ENCODE measurements around the gene AVP.
"Not testable (repeated sequence)": the region's sequence is repeated elsewhere in the genome, so short reads cannot be mapped to it uniquely, and the experiment has no call there.

The AVP gene, protein sequence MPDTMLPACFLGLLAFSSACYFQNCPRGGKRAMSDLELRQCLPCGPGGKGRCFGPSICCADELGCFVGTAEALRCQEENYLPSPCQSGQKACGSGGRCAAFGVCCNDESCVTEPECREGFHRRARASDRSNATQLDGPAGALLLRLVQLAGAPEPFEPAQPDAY

DNA sequence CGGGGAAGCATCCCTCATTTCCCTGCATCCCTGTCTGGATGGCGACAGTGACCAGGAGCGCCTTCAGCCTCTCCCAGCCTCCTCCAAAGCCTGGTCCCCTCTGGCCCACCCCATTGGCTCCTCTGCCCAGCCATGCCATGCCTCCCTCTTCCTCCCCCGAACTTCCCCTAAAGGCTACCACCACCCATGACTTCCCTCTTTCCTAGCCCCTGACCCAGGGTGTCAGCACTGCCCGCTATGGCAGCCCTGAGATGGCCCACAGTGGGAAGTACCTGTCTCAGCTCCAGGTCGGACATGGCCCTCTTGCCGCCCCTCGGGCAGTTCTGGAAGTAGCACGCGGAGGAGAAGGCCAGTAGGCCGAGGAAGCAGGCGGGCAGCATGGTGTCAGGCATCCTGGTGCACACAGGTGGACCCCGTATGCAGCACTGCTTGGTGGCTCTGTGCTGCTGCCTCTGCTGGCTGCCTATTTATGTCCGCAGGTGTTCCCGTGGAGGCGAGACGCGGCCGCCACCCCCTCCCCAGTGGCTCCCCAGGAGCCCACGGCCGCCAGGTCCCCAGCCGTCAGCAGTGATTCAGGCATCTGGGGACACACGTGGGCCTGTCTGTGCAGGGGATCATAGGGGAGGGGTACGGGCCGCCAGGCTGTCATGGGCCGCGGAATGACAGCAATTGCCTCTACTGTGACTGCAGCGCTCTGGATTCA lies at the start of gene AVP:
TSS of gene AVP (minus strand) at position 442 of the 703 bp plus-strand sequence. CDS start at position 392, 50 bp downstream.
- DNase-seq = no peak

GRCh38 chr20:3134151-3134550 lies 49.6 kb upstream of the AVP start:
- DNase-seq = no peak

DNA sequence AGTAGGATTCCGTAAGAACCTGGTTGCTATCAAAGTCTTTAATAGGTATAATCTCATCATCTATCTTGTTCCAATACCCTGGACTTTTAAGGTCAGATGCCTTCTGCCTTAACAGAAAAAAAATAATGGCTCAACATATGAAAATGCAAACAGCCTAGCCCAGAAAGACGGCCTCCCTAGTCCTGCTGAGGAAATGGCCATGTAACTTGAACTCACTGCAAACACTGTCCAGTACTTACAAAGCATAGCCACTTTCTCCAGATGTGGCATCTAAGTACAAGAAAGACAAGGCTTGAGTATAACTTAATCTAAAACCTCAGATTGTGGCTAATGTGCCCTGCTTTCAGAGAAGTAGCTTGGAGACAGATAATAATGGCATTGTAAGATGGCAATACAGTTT lies 48.6 kb upstream of the AVP start:
- DNase-seq = no peak

DNA sequence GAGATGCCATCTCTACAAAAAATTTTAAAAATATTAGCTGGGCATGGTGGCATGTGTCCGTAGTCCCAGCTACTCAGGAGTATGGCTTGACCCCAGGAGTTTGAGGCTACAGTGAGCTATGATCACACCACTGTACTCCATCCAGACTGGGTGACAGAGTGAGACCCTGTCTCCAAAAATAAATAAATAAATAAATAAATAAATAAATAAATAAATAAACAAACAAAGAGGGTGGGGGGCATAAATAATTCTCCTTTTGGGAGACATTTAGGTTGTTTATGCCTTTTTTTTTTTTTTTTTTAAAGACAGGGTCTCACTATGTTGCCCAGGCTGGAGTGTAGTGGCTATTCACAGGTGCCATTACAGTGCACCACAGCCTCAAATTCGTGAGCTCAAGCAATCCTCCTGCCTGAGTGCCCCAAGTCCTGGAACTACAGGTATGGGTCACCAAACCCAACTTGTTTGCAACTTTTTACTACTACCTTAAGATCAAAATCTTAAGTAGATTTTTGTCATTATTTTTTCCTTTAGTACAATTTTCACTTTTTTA lies 45.6 kb upstream of the AVP start:
- DNase-seq = no peak

DNA sequence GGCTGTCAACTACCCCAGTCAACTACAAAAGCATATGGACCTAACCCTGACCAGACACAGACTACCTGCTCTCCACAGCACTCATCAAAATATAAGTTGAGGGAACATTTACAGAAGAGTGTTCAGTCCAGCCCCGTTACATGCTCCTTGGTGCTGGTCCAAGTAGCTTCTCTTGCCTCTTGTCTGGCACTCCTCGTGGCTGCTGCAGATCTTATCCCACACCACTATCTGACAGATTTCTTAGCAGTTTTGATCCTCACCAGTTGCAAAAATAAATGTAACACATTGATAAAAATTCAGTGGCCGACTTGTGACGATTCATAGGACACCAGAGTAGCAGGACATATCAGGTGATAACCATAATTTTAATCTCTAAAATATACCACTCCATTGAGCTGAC lies 44.6 kb upstream of the AVP start:
- no peak for DNase-seq

DNA sequence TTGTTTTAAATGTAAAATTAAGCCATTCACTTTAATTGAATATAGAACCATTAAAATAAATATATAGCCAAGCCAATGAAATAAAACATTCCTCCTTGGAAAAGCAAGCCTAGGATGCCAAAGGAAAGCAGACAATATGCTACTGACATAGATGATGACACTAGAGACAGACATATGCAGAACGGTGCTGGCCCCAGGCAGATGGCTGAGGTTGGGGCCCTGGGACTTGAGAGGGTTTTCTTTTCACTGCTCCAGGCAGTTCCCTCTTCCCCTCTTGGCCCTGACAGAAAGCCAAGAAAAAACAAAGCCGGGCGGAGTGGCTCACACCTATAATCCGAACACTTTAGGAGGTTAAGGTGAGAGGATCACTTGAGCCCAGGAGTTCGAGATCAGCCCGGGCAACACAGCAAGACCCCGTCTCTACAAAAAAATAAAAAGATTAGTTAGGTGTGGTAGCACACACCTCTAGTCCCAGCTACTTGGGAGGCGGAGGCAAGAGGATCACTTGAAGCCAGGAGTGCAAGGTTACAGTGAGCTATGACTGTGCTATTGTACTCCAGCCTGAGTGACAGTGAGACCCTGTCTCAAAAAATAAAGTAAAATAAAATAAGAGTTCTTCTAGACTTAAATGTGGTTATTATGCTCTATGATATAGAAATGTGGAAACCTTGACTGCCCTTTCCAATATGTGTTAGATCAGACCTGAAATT lies 43.9 kb upstream of the AVP start:
- no peak for DNase-seq

DNA sequence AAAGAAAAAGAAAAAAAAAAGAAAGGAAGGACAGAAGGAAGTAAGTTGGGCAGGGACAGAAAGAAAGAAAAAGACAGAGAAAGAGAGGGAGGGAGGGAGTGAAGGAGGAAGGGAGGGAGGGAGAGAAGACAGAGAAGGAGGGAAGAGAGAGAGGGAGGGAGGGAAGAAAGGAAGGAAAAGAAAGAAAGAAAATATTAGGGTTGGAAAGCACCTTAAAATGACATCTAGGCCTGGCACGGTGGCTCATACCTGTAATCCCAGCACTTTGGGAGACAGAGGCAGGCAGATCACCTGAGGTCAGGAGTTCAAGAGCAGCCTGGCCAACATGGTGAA lies 42.0 kb upstream of the AVP start:
- no peak for DNase-seq

DNA sequence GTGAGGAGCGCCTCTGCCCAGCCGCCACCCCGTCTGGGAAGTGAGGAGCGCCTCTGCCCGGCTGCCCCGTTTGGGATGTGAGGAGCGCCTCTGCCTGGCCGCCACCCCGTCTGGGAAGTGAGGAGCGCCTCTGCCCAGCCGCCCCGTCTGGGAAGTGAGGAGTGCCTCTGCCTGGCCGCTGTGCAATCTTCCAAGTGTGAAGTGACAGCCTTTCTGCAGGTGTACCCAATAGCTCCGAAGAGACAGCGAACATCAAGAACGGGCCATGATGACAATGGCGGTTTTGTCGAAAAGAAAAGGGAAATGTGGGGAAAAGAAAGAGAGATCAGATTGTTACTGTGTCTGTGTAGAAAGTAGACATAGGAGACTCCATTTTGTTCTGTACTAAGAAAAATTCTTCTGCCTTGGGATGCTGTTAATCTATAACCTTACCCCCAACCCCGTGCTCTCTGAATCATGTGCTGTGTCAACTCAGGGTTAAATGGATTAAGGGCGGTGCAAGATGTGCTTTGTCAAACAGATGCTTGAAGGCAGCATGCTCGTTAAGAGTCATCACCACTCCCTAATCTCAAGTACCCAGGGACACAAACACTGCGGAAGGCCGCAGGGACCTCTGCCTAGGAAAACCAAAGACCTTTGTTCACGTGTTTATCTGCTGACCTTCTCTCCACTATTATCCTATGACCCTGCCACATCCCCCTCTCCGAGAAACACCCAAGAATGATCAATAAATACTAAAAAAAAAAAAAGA lies 41.4 kb upstream of the AVP start:
- not testable (repeated sequence) for DNase-seq

DNA sequence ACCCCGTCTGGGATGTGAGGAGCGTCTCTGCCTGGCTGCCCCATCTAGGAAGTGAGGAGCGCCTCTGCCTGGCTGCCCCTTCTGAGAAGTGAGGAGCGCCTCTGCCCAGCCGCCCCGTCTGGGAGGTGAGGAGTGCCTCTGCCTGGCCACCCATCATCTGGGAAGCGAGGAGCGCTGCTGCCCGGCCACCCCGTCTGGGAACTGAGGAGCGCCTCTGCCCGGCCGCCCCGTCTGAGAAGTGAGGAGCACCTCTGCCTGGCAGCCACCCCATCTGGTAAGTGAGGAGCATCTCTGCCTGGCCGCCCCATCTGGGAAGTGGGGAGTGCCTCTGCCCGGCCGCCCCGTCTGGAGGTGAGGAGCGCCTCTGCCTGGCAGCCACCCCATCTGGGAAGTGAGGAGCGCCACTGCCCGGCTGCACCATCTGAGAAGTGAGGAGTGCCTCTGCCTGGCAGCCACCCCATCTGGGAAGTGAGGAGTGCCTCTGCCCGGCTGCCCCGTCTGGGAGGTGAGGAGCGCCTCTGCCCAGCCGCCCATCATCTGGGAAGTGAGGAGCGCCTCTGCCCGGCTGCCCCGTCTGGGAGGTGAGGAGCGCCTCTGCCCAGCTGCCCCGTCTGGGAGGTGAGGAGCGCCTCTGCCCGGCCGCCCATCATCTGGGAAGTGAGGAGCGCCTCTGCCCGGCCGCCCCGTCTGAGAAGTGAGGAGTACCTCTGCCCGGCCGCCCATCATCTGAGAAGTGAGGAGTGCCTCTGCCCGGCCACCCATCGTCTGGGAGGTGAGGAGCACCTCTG lies 40.4 kb upstream of the AVP start:
- DNase-seq = not testable (repeated sequence)

- DNase-seq = not testable (repeated sequence)
Measured at GRCh38 chr20:3124163-3124562, 39.6 kb upstream of the AVP start.

DNA sequence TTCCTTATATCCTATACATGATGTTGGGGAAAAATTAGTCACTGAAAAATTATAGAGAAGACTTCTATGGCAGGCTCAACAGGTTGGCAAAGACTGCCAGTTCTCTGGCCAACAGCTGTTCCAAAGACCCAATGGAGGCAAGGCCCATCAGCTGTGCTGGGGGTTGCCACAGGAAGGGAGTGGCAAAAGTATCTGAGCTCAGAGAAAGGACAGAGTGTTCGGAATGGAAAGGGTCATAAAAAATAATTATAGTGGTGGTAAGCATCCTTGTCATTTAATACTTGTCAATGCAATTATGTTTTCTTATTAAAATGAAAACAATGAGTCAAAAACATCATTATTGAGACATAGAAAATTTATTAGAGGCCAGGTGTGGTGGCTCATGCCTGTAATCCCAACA lies 39.0 kb upstream of the AVP start:
- no peak for DNase-seq

GRCh38 chr20:3121955-3122610 lies 37.6 kb upstream of the AVP start:
- no peak for DNase-seq

GRCh38 chr20:3121271-3121911 lies 36.9 kb upstream of the AVP start:
- DNase-seq = no peak

DNA sequence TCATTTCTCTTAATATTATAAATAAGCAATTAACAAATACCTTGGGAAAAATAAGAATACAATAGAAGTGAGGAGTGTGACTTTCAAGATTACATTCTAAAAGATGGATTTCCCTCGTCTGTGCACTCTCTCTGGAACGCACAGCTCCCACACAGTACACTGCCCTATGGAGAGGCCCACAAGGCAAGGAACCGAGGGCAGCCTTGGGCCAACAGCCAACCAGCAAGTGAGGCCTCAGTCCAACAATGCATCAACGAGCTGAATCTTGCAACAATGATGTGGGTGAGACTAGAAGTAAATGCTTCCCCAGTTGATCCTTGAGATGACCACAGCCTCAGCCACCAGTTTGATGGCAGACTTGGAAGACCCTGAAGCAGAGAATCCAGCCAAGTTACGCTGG lies 34.5 kb upstream of the AVP start:
- no peak for DNase-seq

GRCh38 chr20:3117839-3118379 lies 33.4 kb upstream of the AVP start:
- DNase-seq = peak; percentile 29

GRCh38 chr20:3116341-3116740 lies 31.8 kb upstream of the AVP start:
- DNase-seq = no peak

DNA sequence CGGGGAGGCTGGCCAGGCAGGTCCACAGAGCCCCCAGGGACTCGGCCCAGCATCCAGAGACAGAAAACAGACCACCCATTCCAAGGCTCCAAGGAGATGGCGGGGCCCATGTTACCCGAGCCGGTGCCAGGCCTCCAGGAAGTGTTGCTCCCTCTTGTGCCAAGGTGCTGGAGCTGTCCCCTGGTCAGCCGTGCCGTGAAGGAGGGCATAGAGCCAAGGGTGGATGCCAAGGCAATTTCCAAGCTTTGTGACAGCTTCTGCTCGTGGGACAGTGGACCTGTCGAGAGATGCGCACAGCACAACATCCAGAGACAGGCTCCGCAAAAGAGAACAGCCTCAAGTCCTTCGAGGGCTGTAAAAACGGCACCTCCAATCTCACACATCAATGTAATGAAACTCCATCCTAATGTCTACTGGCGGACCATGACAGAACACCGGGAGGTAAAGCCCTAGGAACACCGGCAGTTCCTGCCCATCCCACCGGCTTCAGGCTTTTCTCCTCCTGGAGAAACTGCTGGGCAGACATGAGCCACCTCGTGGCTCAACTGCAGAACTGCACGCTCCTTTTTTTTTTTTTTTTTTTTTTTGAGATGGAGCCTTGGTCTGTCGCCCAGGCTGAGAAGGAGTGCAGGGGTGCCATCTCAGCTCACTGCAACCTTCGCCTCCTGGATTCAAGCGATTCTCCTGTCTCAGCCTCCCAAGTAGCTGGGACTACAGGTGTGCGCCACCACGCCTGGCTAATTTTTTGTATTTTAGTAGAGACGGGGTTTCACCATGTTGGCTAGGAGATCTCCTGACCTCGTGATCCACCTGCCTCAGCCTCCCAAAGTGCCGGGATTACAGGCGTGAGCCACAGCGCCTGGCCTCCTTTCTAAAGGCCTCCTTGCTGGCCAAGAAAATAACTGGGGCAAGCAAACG lies 30.9 kb upstream of the AVP start:
- peak; percentile 54 for DNase-seq

GRCh38 chr20:3111995-3112394 lies 27.5 kb upstream of the AVP start:
- no peak for DNase-seq

DNA sequence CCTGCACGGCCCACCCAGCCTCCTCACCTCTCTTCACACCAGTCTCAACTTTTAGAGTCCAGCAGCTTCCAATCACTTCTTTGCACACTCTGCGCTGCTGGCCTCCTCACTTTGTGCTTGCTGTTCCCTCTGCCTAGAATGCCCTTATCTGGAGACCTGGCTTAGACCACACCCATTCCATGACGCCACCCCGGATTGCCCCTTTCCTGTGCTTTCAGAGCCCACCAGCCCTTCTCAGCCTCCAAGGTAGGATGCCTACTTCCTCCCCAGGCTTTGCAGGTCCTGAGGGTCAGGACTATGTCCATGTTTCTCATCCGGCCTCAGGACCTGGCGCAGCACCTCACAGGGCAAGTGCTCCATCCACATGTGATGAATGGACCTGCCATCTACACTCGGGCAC lies 27.0 kb upstream of the AVP start:
- DNase-seq = no peak

Data from NCI-H510A (cell line).